Measurements from ENCODE around the gene AHNAK.
A peak's percentile ranks its signal among the peaks of the same experiment; 100 is the strongest.
"Not testable (repeated sequence)": the region's sequence is repeated elsewhere in the genome, so short reads cannot be mapped to it uniquely, and the experiment has no call there.

The AHNAK gene

GRCh38 chr11:62400760-62401159 lies 145.8 kb downstream of the AHNAK start:
- no peak for DNase-seq

GRCh38 chr11:62400281-62400680 lies 146.3 kb downstream of the AHNAK start:
- no peak for DNase-seq

- DNase-seq, result no peak
These were observed 146.7 kb downstream of the AHNAK start for GRCh38 chr11:62399878-62400266.

GRCh38 chr11:62399172-62399877 lies 147.3 kb downstream of the AHNAK start:
- DNase-seq, result no peak

- DNase-seq, result no peak
These were observed 148.3 kb downstream of the AHNAK start for GRCh38 chr11:62398011-62398994.

GRCh38 chr11:62395885-62396551 lies 150.6 kb downstream of the AHNAK start:
- DNase-seq, result no peak

- DNase-seq, result peak; percentile 32 to 65
These were observed 151.6 kb downstream of the AHNAK start for GRCh38 chr11:62394825-62395538.

- no peak for DNase-seq
These were observed 152.9 kb downstream of the AHNAK start for GRCh38 chr11:62393735-62394134.

- DNase-seq, result peak; percentile 9 to 26
These were observed 153.5 kb downstream of the AHNAK start for GRCh38 chr11:62393061-62393611.

GRCh38 chr11:62392506-62392905 lies 154.1 kb downstream of the AHNAK start:
- no peak for DNase-seq

- no peak for DNase-seq
These were observed 154.8 kb downstream of the AHNAK start for GRCh38 chr11:62391642-62392425.

GRCh38 chr11:62390722-62391121 lies 155.9 kb downstream of the AHNAK start:
- no peak for DNase-seq

GRCh38 chr11:62390237-62390636 lies 156.4 kb downstream of the AHNAK start:
- no peak for DNase-seq

GRCh38 chr11:62388999-62389398 lies 157.6 kb downstream of the AHNAK start:
- no peak for DNase-seq

GRCh38 chr11:62387381-62387780 lies 159.2 kb downstream of the AHNAK start:
- no peak for DNase-seq

GRCh38 chr11:62386083-62386482 lies 160.5 kb downstream of the AHNAK start:
- not testable (repeated sequence) for DNase-seq

GRCh38 chr11:62383822-62384221 lies 162.8 kb downstream of the AHNAK start:
- DNase-seq, result no peak

Data from NCI-H1930 (cell line).